Memory B cell (primary cell): ENCODE results near the gene SIGLEC11.
"Not testable (repeated sequence)": the region's sequence is repeated elsewhere in the genome, so short reads cannot be mapped to it uniquely, and the experiment has no call there.

Experiments
- ATAC-seq: fragments of 150-1000 bp; cut with Tn5 transposase; 2 replicates; pipeline ENCODE4 v1.10.0; 2021; ENCODE audit warnings: low read depth, mild to moderate bottlenecking, moderate library complexity
- DNase-seq, 2 donors: peaks; one replicate each; pipeline ENCODE4 v3.0.0; 2022; ENCODE audit warnings: low spot score in 2 of 2
- H3K27ac Mint-ChIP-seq: one replicate; pipeline ENCODE4 v1.8.0; 2022; ENCODE audit warnings: mild to moderate bottlenecking, moderate library complexity, mixed read lengths
- H3K27me3 Mint-ChIP-seq: one replicate; pipeline ENCODE4 v1.8.0; 2022; ENCODE audit warnings: mixed read lengths
- H3K36me3 Mint-ChIP-seq: one replicate; pipeline ENCODE4 v1.8.0; 2022; ENCODE audit warnings: mild to moderate bottlenecking, mixed read lengths
- H3K4me1 Mint-ChIP-seq: one replicate; pipeline ENCODE4 v1.8.0; 2022; ENCODE audit warnings: mixed read lengths
- H3K4me3 Mint-ChIP-seq: one replicate; pipeline ENCODE4 v1.8.0; 2022; ENCODE audit warnings: mild to moderate bottlenecking, moderate library complexity, mixed read lengths
- H3K9me3 Mint-ChIP-seq: one replicate; pipeline ENCODE4 v1.8.0; 2022; ENCODE audit warnings: mixed read lengths

The SIGLEC11 gene

DNA sequence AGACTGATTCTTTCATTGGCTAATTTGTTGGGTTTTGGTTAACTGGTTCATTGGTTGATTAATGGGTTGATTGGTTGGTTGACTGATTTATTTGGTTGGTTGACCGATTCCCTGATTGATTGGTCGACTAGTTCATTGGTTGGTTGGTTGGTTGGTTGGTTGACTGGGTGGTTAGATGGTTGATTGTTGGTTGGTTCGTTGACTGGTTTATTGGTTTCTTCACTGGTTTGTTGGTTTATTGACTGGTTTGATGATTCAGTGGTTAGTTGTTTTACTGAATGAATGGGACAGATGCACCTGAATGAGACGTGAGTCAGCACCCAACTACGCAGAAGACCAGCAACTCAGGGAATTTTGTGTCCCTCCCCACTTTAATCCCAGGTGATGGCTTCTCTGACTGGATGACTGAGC lies 28.9 kb downstream of the SIGLEC11 start:
- Mint-ChIP-seq H3K4me1 (peaks cover 30% of the 10 kb centered on the region), H3K4me3 (no peak overlapping the region)

DNA sequence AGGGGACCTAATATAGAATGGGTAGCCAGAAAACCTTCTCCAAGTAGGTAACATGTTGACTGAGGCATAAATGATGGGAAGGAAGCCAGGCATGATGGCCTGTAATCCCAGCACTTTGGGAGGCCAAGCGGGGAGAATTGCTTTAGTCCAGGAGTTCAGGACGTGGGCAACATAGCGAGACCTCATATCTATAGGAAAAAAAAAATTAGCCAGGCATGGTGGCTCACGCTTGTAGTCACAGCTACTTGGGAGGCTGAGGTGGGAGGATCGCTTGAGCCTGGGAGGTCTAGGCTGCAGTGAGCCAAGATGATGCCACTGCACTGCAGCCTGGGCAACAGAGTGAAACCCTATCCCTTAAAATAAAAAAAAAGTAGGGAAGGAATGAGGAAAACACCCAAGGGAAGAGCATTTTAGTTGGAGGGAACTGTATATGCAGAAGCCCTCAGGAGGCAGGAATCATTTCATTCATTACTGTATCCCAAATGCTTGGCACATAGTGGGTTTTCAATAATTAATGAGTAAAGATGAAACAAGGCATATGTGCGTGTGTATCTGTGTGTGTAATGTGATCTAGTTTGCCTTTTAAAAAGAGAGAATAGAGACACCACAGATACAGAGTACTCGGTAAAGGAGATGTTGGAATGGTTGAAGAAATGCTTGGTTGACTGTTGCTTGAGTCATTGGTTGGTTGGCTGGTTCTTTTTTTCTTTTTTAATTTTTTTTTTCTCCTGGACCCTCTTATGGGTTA lies 29.5 kb downstream of the SIGLEC11 start:
- H3K27me3 Mint-ChIP-seq: no peaks in the 10 kb centered on the region
- no peak overlapping the region for H3K4me3 Mint-ChIP-seq
- ATAC-seq: no peak
- DNase-seq: no peak
- H3K27ac Mint-ChIP-seq: no peak overlapping the region
- peaks cover 7% of the 10 kb centered on the region for H3K9me3 Mint-ChIP-seq
- peaks cover 15% of the 10 kb centered on the region for H3K36me3 Mint-ChIP-seq
- peaks cover 31% of the 10 kb centered on the region for H3K4me1 Mint-ChIP-seq

More for the DNA sequence above, 28.9 kb downstream of the SIGLEC11 start:
- DNase-seq (no peak), ATAC-seq (no peak)
- H3K9me3 Mint-ChIP-seq: peaks cover 7% of the 10 kb centered on the region
- H3K27ac Mint-ChIP-seq: no peak overlapping the region
- H3K27me3 Mint-ChIP-seq: no peaks in the 10 kb centered on the region
- H3K36me3 Mint-ChIP-seq: peaks cover 15% of the 10 kb centered on the region

DNA sequence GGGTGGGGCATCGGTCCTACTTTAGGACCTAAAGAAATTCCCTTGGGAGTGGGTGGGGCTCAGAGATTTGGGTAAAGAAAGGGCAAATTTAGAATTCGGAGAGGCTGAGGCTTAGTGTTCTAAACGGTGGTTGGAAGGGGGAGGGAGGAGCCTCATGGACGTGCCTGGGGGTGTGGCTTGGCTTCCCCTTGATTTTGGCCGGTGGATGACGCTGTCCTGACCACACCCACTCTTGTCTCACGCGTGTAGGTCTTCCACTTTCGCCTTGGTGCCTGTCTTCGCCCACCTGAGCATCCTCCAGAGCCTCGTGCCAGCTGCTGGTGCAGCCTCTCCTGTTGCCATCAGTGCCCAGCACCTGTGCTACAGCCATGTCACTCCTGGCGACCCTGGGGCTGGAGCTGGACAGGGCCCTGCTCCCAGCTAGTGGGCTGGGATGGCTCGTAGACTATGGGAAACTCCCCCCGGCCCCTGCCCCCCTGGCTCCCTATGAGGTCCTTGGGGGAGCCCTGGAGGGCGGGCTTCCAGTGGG lies 30.4 kb downstream of the SIGLEC11 start:
- Mint-ChIP-seq H3K9me3 (peaks cover 7% of the 10 kb centered on the region), H3K4me3 (peak overlapping the region; percentile 100), H3K27me3 (no peaks in the 10 kb centered on the region), H3K4me1 (peaks cover 34% of the 10 kb centered on the region), H3K36me3 (peaks cover 15% of the 10 kb centered on the region), H3K27ac (peak overlapping the region; percentile 99)
- ATAC-seq (no peak), DNase-seq (peak; percentile 32 to 38)

DNA sequence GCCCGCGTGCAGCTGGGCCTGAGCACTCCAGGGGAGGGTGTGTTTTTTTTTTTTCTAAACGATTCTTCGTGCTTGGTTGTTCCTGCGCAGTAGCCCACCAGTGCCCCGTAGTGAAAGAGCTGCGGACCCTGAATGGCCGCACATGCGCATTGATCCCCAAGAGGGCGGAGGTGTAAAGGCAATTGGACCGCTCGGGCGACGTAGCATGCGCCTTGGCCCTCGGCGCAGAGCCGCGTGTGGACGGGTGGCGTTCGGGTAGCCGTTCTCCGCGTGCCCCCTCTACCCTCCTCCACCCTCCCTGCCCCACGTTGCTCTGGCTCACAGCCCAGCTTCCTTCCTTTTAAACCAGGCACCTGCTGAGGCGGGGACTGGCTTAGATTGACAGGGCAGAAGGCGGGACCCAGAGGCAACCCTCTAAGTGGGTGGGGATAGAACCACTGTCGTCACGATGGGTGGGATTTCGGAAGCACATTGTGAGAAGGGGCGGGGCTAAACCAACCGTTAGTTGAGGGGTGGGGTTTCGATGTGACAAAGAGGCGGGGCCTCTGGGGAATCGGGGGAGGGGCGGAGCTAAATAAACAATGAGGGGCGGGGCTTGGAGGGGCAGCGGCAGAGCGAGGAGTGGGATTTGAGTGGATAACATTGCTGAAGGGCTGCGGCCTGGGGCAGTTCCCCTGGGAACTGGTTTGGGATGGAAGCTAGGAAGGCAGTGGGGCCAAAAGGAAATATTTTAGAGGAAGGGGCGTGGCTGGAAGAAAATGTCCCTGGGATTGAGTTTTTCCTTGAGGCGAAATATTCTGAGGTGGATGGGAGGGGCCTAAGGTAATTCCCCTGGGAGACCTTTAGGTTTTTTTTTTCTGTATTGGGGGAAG lies 31.1 kb downstream of the SIGLEC11 start:
- Mint-ChIP-seq H3K4me1 (peaks cover 37% of the 10 kb centered on the region), H3K4me3 (peak overlapping the region; percentile 100), H3K36me3 (peaks cover 18% of the 10 kb centered on the region), H3K27me3 (no peaks in the 10 kb centered on the region), H3K27ac (peak overlapping the region; percentile 99), H3K9me3 (peaks cover 7% of the 10 kb centered on the region)
- DNase-seq (peak; percentile 91 to 97), ATAC-seq (peak; percentile 88)

DNA sequence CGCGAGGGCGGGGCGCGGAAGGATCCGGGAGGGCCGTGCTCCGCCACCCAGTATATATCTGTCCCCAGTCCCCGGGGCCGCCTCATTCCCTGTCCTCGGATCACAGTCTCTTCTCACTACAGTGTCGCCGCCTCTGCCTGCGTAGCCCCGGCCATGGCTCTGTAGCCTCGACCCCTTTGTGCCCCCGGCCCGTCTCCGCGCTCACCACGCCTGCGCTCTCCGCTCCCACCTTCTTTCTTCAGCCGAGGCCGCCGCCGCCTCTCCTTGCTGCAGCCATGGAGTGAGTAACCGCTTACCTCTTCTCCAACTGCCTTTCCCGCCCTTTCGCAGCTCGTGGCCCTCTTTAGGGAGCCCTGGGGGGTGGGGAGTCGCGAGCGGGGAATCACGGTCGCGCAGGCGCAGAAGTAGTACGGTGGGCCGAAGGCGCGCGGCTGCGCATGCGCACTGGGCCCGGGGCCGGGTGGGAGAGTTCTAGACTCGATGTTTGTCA lies 31.8 kb downstream of the SIGLEC11 start, which contains the start of the genes ATF5 and NUP62:
Gene ATF5, plus strand, starts transcription at position 85 of the 490 bp plus-strand sequence. CDS start 1,646 bp downstream, outside the sequence.
Gene NUP62, minus strand, starts transcription at position 384 of the 490 bp plus-strand sequence. CDS start 19,697 bp downstream, outside the sequence.
- H3K36me3 Mint-ChIP-seq: peaks cover 18% of the 10 kb centered on the region
- H3K9me3 Mint-ChIP-seq: peaks cover 7% of the 10 kb centered on the region
- peaks cover 40% of the 10 kb centered on the region for H3K4me1 Mint-ChIP-seq

DNA sequence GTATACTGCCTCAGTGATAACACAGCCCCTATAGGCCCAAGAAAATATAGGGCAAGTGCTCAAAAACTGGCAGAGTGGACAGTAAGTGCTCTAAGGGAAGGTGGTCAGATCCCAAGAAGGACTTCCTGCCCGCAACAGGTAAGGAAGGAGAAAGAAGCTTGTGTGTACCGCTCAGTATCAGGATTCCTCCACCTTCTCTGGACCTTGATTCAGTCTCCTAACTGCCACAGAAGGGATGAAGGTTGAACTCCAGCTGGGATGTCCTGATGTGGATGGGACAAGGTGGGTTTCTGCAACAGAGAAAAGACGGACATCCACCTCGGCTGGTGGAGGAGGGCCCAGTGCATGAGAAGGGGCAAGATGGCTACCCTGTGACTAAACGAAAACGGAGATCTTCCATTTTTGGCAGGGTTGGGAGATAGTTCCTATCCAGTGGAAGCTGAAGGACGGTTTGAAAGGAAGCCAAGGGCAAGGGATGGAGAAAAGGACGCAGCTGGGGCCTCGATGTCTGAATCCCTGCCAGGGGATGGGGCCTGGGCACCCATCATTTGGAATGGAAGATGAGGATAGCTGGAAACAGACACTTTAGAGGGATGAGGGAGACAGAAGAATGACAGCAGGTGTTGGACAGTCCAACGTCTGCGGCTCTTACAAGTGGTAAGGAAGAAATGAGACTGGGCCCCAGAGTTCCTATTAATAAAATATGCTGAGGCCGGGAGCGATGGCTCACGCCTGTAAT lies 33.3 kb downstream of the SIGLEC11 start:
- Mint-ChIP-seq H3K27me3 (no peaks in the 10 kb centered on the region), H3K9me3 (peaks cover 6% of the 10 kb centered on the region), H3K36me3 (peaks cover 18% of the 10 kb centered on the region), H3K4me3 (peak overlapping the region; percentile 100), H3K27ac (peak overlapping the region; percentile 99), H3K4me1 (peaks cover 42% of the 10 kb centered on the region)
- no peak for ATAC-seq
- DNase-seq: no peak

More for the DNA sequence above, 31.8 kb downstream of the SIGLEC11 start, which contains the start of the genes ATF5 and NUP62:
- H3K27me3 Mint-ChIP-seq: no peaks in the 10 kb centered on the region
- DNase-seq: peak; percentile 97 to 98
- peak within 1 kb of the TSS; percentile 100 for H3K4me3 Mint-ChIP-seq
- H3K27ac Mint-ChIP-seq: peak within 1 kb of the TSS; percentile 99
- ATAC-seq: peak; percentile 57

DNA sequence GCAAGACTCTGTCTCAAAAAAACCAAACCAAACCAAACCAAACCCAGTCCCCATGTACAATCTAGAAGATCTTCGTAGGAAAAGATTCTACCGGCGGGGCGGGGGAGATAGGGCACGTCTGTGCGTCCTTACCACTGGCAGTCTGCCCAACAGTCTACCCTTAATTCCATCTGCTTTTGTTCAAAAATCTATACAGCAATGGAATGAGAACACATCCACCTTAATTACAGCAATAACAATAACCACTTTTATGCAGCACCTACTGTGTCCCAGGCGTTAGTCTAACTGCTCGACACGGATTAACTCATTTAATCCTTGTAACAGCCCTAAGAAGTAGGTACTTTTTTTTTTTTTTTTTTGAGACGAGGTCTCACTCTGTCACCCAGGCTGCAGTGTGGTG lies 34.5 kb downstream of the SIGLEC11 start:
- H3K27me3 Mint-ChIP-seq: no peaks in the 10 kb centered on the region
- peaks cover 6% of the 10 kb centered on the region for H3K9me3 Mint-ChIP-seq
- H3K27ac Mint-ChIP-seq: no peak overlapping the region
- H3K4me1 Mint-ChIP-seq: peaks cover 46% of the 10 kb centered on the region
- peaks cover 15% of the 10 kb centered on the region for H3K36me3 Mint-ChIP-seq
- DNase-seq (no peak), ATAC-seq (no peak)
- no peak overlapping the region for H3K4me3 Mint-ChIP-seq

DNA sequence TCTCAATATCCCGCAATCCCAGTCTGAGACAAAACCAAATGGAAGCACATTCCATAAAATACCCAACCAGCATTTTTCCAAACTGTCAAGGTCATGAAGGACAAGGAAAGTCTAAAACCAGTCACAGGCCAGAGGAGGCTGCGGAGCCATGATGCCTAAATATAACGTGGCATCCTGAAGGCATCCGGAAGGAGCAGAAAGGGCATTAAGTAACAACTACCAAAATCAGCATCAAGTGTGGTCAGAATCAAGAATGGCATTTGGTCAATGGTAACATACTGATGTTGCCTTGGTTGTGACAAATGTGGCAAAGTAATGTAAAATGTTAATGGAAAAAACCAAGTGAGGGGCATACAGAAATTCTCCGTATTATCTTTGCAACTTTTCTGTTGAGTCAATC lies 35.5 kb downstream of the SIGLEC11 start:
- Mint-ChIP-seq H3K4me1 (peaks cover 43% of the 10 kb centered on the region), H3K27me3 (no peaks in the 10 kb centered on the region), H3K36me3 (peaks cover 17% of the 10 kb centered on the region), H3K27ac (no peak overlapping the region), H3K4me3 (no peak overlapping the region), H3K9me3 (peaks cover 4% of the 10 kb centered on the region)
- no peak for DNase-seq
- no peak for ATAC-seq

DNA sequence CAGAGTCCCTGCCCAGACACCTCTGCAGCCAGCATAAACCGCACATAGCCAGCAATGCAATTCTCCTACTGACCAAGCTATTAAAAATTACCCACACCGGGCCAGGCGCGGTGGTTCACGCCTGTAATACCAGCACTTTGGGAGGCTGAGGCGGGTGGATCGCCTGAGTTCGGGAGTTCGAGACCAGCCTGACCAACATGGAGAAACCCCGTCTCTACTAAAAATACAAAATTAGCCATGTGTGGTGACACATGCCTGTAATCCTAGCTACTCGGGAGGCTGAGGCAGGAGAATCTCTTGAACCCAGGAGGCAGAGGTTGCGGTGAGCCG lies 36.1 kb downstream of the SIGLEC11 start:
- not testable (repeated sequence) for H3K9me3 Mint-ChIP-seq, H3K27me3 Mint-ChIP-seq, H3K27ac Mint-ChIP-seq, DNase-seq, ATAC-seq, H3K4me3 Mint-ChIP-seq
- Mint-ChIP-seq H3K4me1 (peaks cover 38% of the 10 kb centered on the region), H3K36me3 (peaks cover 14% of the 10 kb centered on the region)

DNA sequence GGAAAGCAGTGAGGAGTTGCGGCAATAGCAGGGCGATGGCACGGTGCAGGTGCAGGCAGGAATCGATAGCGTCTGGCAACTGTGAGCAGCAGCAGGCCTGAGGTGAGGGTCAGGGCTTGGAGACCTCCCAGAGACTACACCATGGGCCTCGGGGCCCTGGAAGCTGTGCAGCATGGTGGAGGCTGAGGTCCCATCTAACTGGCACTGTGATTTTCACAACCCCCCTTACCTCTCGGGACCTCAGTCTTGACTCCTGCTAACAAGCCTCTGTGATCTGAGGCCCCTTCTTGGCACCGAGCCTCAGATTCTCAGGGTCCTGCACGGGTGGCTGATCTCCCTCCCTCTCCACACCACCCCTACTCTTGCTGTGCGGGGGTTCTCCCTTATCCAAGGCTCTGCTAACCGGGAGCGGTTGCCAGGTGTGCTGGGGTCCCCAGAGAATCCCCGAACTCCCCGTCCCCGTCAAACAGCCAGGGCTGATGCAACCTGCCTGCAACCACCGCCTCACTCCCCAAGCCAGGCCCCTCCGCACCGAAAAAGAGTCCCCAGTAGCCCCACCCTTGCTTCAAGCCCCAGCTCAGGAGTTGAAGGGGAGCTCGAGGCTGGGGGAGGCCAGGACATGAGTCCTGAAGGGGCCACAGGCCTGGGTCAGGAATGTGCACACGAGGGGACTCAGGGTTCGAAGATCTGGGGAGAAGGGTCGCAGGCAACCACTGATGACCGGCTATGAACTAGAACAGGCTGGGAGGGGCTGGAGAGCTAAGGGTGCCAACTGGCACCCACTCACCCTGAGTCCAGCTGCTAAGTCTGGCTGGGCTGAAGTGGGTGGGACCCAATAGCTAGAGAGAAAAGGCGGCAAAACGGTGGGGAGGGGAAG lies 36.7 kb downstream of the SIGLEC11 start:
- H3K27ac Mint-ChIP-seq: peak overlapping the region; percentile 79
- H3K4me3 Mint-ChIP-seq: peak overlapping the region; percentile 46
- no peak for DNase-seq
- H3K9me3 Mint-ChIP-seq: no peaks in the 10 kb centered on the region
- no peak for ATAC-seq
- peaks cover 36% of the 10 kb centered on the region for H3K4me1 Mint-ChIP-seq
- H3K36me3 Mint-ChIP-seq: peaks cover 16% of the 10 kb centered on the region
- no peaks in the 10 kb centered on the region for H3K27me3 Mint-ChIP-seq

DNA sequence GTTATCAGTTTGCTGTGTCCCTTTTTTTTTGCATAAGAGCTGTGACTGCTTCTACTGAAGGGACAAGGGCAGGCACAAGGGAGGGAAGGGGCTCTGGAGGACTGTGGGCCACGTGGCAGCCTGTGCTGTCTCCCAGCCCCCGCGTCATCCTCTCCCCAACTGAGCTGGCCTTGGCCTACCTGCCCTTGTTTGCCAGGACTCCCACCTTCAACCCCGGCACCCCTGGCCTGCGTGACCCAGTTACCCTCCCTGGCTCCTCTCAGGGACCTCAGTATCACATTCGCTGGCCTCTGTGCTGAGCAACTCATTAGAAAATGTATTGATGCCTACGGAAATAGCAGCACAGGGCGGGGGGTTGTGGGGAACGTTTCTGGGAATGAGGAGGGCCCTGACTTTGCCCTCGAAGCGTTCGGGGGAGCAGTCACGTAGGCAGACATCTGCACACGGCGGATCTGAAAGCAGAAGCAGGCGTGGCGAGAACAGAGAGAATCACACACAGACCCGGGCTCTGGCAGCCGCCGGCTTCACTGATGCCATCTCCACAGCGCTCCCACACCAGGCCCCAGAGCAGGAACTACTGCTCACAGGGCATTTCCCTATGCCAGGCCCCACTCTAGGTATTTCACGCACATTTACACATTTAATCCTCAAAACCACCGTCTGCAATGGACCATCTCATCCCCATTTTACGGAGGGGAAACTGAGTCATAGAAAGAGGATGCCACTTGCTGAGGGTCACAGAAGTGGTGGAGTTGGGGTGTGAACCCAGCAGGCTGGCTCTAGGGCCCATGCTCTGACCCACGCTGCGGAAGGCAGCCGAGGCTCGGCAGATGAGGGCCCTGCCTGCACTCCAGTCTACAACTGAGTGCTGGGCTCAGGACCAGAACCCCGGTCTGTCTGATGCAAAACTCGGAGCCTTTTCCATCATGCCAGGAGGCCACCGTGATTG lies 37.6 kb downstream of the SIGLEC11 start:
- DNase-seq (peak in 1 of 2 donors; percentile 20), ATAC-seq (peak; percentile 75)
- H3K27me3 Mint-ChIP-seq: no peaks in the 10 kb centered on the region
- H3K36me3 Mint-ChIP-seq: peaks cover 15% of the 10 kb centered on the region
- H3K4me3 Mint-ChIP-seq: peak overlapping the region; percentile 46
- H3K27ac Mint-ChIP-seq: peak overlapping the region; percentile 79
- H3K9me3 Mint-ChIP-seq: no peaks in the 10 kb centered on the region
- peaks cover 34% of the 10 kb centered on the region for H3K4me1 Mint-ChIP-seq
